HepG2 (cell line): ENCODE data around the gene SLC2A13. TPM values are rescaled to one million over a fixed set of nuclear protein-coding genes. Genes with fewer than 3 reads are reported as not detected.

Experiments used
- ATAC-seq: fragments of 200-7000 bp; cut with Tn5 transposase; 3 replicates; pipeline ENCODE4 v1.9.1; 2020; ENCODE audit warnings: mild to moderate bottlenecking, moderate library complexity
- BruUV-seq: library from RNA; stranded (reverse); fragments of 400-500 nt; replicated peaks from 2 replicates; lab custom pipeline; 2021; lab: Mats Ljungman, UMichigan
- CTCF ChIA-PET: fragments of 300-600 bp; formaldehyde crosslinking; extraction: SDS; loops from one replicate; lab custom pipeline; 2021; ENCODE audit warnings: low total read pairs, inconsistent platforms, low intra/inter-chr PET ratio; lab: Yijun Ruan, JAX
- POLR2A ChIA-PET: fragments of 350-600 bp; sonication (Branson Sonifier 250); formaldehyde crosslinking; loops from one replicate; lab custom pipeline; 2020; ENCODE audit warnings: antibody characterized with exemption, inconsistent platforms; lab: Yijun Ruan, JAX
- DNase-seq: peaks from one replicate; pipeline ENCODE4 v3.0.0-alpha.2; 2015; ENCODE audit warnings: low spot score
- FAIRE-seq: peaks from 3 replicates; lab custom pipeline; 2011; peaks lifted over from hg19 to GRCh38; lab: Jason Lieb, UNC
- H2AFZ ChIP-seq: one replicate; pipeline ENCODE4 v1.6.1; 2011; ENCODE audit warnings: low read length, inconsistent platforms
- H3K27ac ChIP-seq: fragments of 300-600 bp; 3 replicates; pipeline ENCODE4 v1.8.0; 2011; ENCODE audit warnings: mixed run types, mild to moderate bottlenecking, mixed read lengths, low read length, inconsistent platforms; ENCODE audit not compliant: insufficient read depth; ENCODE audit errors: extremely low read length
- H3K27me3 ChIP-seq, 2 experiments: fragments of 200-600 bp in 1 of 2; 2 replicates in 1 of 2; 3 replicates in 1 of 2; pipeline versions ENCODE4 v1.6.0 to v1.8.0; 2011; ENCODE audit warnings: low read length in 2 of 2, mild to moderate bottlenecking in 2 of 2, moderate library complexity in 2 of 2, inconsistent platforms in 1 of 2; ENCODE audit not compliant: insufficient read depth in 2 of 2, control insufficient read depth in 1 of 2
- H3K36me3 ChIP-seq, 2 experiments: fragments of 200-600 bp in 1 of 2; replicated peaks in 1 of 2; 2 replicates in 1 of 2; 3 replicates in 1 of 2; pipeline versions ENCODE4 v1.5.1 to v1.8.0; 2011; ENCODE audit warnings: low read length in 2 of 2, inconsistent platforms in 1 of 2; ENCODE audit not compliant: insufficient read depth in 2 of 2, control insufficient read depth in 1 of 2
- H3K4me1 ChIP-seq: 2 replicates; pipeline ENCODE4 v1.5.1; 2012; ENCODE audit warnings: low read length, inconsistent platforms; ENCODE audit not compliant: insufficient read depth
- H3K4me2 ChIP-seq: 2 replicates; pipeline ENCODE4 v1.6.0; 2011; ENCODE audit warnings: low read depth, low read length, inconsistent platforms
- H3K4me3 ChIP-seq, 3 experiments: fragments of 200-600 bp in 1 of 3; sonication (generic), shearing (Covaris generic) in 1 of 3; replicated peaks in 1 of 3; 2 replicates each; pipeline ENCODE4 v1.5.1; 2011 to 2016; ENCODE audit warnings: low read length in 3 of 3, inconsistent platforms in 2 of 3, low read depth in 2 of 3, mild to moderate bottlenecking in 2 of 3, control low read depth in 1 of 3, mixed read lengths in 1 of 3; ENCODE audit not compliant: insufficient read depth in 1 of 3
- H3K79me2 ChIP-seq: one replicate; pipeline ENCODE4 v1.6.1; 2011; ENCODE audit warnings: low read length, inconsistent platforms; ENCODE audit not compliant: insufficient read depth
- H3K9ac ChIP-seq: 2 replicates; pipeline ENCODE4 v1.6.0; 2011; ENCODE audit warnings: mild to moderate bottlenecking, low read depth, low read length, inconsistent platforms; ENCODE audit not compliant: insufficient read depth
- H3K9me3 ChIP-seq: 2 replicates; pipeline ENCODE4 v1.5.1; 2012; ENCODE audit warnings: mild to moderate bottlenecking, low read length
- H4K20me1 ChIP-seq: 2 replicates; pipeline ENCODE4 v1.6.0; 2011; ENCODE audit warnings: inconsistent platforms, mild to moderate bottlenecking, low read length, moderate library complexity; ENCODE audit not compliant: insufficient read depth
- SKI ChIP-seq: fragments of 450-650 bp; IDR thresholded peaks from one replicate; pipeline ENCODE4 v1.6.1; 2018; ENCODE audit warnings: mild to moderate bottlenecking; ENCODE audit not compliant: partially characterized antibody
- TBL1XR1 ChIP-seq: fragments of 150-350 bp; IDR thresholded peaks from 2 replicates; pipeline ENCODE4 v1.6.1; 2014; ENCODE audit warnings: borderline replicate concordance, low read length; ENCODE audit not compliant: partially characterized antibody
- TBX2 ChIP-seq: sonication (generic); formaldehyde crosslinking; IDR thresholded peaks from 2 replicates; pipeline ENCODE4 v1.5.0; 2020; ENCODE audit warnings: missing genetic modification reagents, mild to moderate bottlenecking, borderline replicate concordance
- TEAD3 ChIP-seq: optimal IDR thresholded peaks from 2 replicates; pipeline ENCODE3; 2016; ENCODE audit warnings: borderline replicate concordance
- ZNF235 ChIP-seq: sonication (generic); formaldehyde crosslinking; IDR thresholded peaks from 2 replicates; pipeline ENCODE4 v1.8.1; 2023; ENCODE audit warnings: mild to moderate bottlenecking, missing genetic modification reagents, borderline replicate concordance
- ZNF530 ChIP-seq: sonication (generic); formaldehyde crosslinking; IDR thresholded peaks from 2 replicates; pipeline ENCODE4 v1.5.0; 2020; ENCODE audit warnings: low read depth, mild to moderate bottlenecking, missing genetic modification reagents
- ZNF629 ChIP-seq: sonication (generic); formaldehyde crosslinking; conservative IDR thresholded peaks from 2 replicates; pipeline ENCODE4 v1.5.0; 2020; ENCODE audit warnings: missing genetic modification reagents
- WGBS: methylation state at CpG from one replicate; pipeline ENCODE4 v1.1.6; 2017; ENCODE audit warnings: low lambda C conversion rate; 5-methylcytosine and 5-hydroxymethylcytosine counted together
- in situ Hi-C: cut with HindIII; loops from 2 replicates; pipeline ENCODE4 v1.10.0; 2017; ENCODE audit warnings: low pct_unique_long_range_greater_than_20kb; ENCODE audit not compliant: extremely low pct_ligation_motif_present
- intact Hi-C: fragments of 100-400 bp; cut with micrococcal nuclease; formaldehyde crosslinking; loops from one replicate; pipeline ENCODE4 v1.10.0; 2022; ENCODE audit not compliant: unreplicated experiment
- polyA plus RNA-seq, 8 experiments: library from polyadenylated mRNA; depleted of rRNA in 3 of 8; stranded (reverse) in 7 of 8; unstranded in 1 of 8; fragments of >200 nt; fragmentation: Illumina TruSeq in 4 of 8; extraction: Trizol in 4 of 8; gene quantifications; 2 replicates each; pipeline versions ENCODE4 v1.2.1 to v1.2.3, GENCODE V29; 2011 to 2016; ENCODE audit warnings: low read depth in 4 of 8, missing spikeins in 1 of 8, mixed read lengths in 1 of 8; ENCODE audit not compliant: insufficient read depth in 1 of 8
- total RNA-seq, 5 experiments: library from RNA; depleted of rRNA; stranded (reverse); fragments of >200 nt; fragmentation: Illumina TruSeq; extraction: Trizol; gene quantifications; 2 replicates each; pipeline ENCODE4 v1.2.3, GENCODE V29; 2016; ENCODE audit warnings: low read depth in 1 of 5
- TF ChIP-seq, protein P1 (sequence below): sonication (generic); formaldehyde crosslinking; IDR thresholded peaks from 2 replicates; pipeline ENCODE4 v1.4.0; 2020; ENCODE audit warnings: missing genetic modification reagents

Gene SLC2A13
- total and polyA plus RNA-seq, 2 of the 13 experiments (the other 11 are each of a cell fraction or from before 2014, with no cell fraction given): 5.5 to 6.0 TPM

DNA sequence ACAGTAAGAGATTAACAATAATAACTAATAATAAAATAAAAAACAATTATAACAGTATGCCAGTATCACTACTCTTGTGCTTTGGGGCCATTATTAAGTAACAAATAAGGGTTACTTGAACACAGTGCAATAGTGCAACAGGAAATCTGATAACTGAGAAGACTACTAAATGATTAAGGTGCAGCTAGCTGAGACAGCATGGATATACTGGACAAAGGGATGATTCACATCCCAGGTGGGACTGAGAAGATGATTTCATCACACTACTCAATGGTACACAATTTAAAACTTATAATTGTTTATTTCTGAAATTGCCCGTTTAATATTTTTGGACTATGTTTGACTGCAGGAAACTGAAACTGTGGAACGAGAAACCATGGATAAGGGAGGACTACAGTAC, 317.6 kb downstream of the SLC2A13 start:
- Histone ChIP-seq H3K36me3 (no peaks in the 10 kb centered on the region), H2AFZ (no peak overlapping the region), H3K27me3 (no peaks in the 10 kb centered on the region), H3K79me2 (no peaks in the 10 kb centered on the region), H3K9ac (no peak overlapping the region), H4K20me1 (no peaks in the 10 kb centered on the region), H3K4me3 (no peak overlapping the region), H3K4me1 (no peaks in the 10 kb centered on the region), H3K27ac (no peak overlapping the region), H3K4me2 (no peak overlapping the region), H3K9me3 (no peaks in the 10 kb centered on the region)
- CTCF ChIA-PET: no interaction called here
- POLR2A ChIA-PET: no interaction called here
- no TSS peak for BruUV-seq
- intact Hi-C loops (no loop called here), in situ Hi-C loops (no loop called here)
- TF ChIP-seq SKI (no peak), TBL1XR1 (no peak), TBX2 (CRISPR knock-in tag) (no peak), ZNF235 (CRISPR knock-in tag) (no peak), ZNF629 (CRISPR knock-in tag) (no peak), TEAD3 (CRISPR knock-in tag) (no peak), ZNF530 (CRISPR knock-in tag) (no peak)
- TF ChIP-seq, protein P1, sequence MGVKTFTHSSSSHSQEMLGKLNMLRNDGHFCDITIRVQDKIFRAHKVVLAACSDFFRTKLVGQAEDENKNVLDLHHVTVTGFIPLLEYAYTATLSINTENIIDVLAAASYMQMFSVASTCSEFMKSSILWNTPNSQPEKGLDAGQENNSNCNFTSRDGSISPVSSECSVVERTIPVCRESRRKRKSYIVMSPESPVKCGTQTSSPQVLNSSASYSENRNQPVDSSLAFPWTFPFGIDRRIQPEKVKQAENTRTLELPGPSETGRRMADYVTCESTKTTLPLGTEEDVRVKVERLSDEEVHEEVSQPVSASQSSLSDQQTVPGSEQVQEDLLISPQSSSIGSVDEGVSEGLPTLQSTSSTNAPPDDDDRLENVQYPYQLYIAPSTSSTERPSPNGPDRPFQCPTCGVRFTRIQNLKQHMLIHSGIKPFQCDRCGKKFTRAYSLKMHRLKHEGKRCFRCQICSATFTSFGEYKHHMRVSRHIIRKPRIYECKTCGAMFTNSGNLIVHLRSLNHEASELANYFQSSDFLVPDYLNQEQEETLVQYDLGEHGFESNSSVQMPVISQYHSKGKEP (CRISPR knock-in tag): no peak
- DNase-seq (no peak), FAIRE-seq (no peak), ATAC-seq (no peak)
- 55% methylated on average over 2 of the region's 2 CpGs for WGBS
